Eye (tissue), 1 donor: Measurements from ENCODE around the gene TNRC18.
"Not testable (repeated sequence)": the region's sequence is repeated elsewhere in the genome, so short reads cannot be mapped to it uniquely, and the experiment has no call there.

Source experiments
- DNase-seq: peaks from one replicate; pipeline ENCODE4 v3.0.0-alpha.2; 2015

The TNRC18 gene

GRCh38 chr7:5287802-5288201 is 135.8 kb downstream of the TNRC18 start:
- DNase-seq = no peak

- DNase-seq = not testable (repeated sequence)
These were observed 136.3 kb downstream of the TNRC18 start for GRCh38 chr7:5287373-5287772.

GRCh38 chr7:5286933-5287332 is 136.7 kb downstream of the TNRC18 start:
- DNase-seq = no peak

- DNase-seq = peak; percentile 86
These were observed 139.0 kb downstream of the TNRC18 start for GRCh38 chr7:5284304-5285281.

- DNase-seq = peak; percentile 65
These were observed 140.0 kb downstream of the TNRC18 start for GRCh38 chr7:5283421-5284303.

GRCh38 chr7:5282543-5283316 is 140.9 kb downstream of the TNRC18 start, which contains the start of gene SLC29A4:
SLC29A4 (plus strand) TSS chr7:5282943; CDS start chr7:5287817, 4,874 bp downstream.
- DNase-seq = peak; percentile 73

GRCh38 chr7:5281598-5282500 is 141.8 kb downstream of the TNRC18 start:
- DNase-seq = peak; percentile 41

GRCh38 chr7:5279734-5280133 is 143.9 kb downstream of the TNRC18 start:
- DNase-seq = no peak

- peak; percentile 41 for DNase-seq
These were observed 144.9 kb downstream of the TNRC18 start for GRCh38 chr7:5278766-5279165.

- DNase-seq = no peak
These were observed 147.0 kb downstream of the TNRC18 start for GRCh38 chr7:5276611-5277010.

GRCh38 chr7:5276123-5276522 is 147.5 kb downstream of the TNRC18 start:
- not testable (repeated sequence) for DNase-seq

- not testable (repeated sequence) for DNase-seq
These were observed 148.1 kb downstream of the TNRC18 start for GRCh38 chr7:5275510-5275909.

- not testable (repeated sequence) for DNase-seq
These were observed 148.6 kb downstream of the TNRC18 start for GRCh38 chr7:5274985-5275431.

GRCh38 chr7:5274441-5274840 is 149.2 kb downstream of the TNRC18 start:
- DNase-seq = no peak

GRCh38 chr7:5273831-5274405 is 149.7 kb downstream of the TNRC18 start:
- not testable (repeated sequence) for DNase-seq

- peak; percentile 31 for DNase-seq
These were observed 152.8 kb downstream of the TNRC18 start for GRCh38 chr7:5270788-5271187.

- DNase-seq = not testable (repeated sequence)
These were observed 153.5 kb downstream of the TNRC18 start for GRCh38 chr7:5269992-5270657.

GRCh38 chr7:5267829-5268228 is 155.8 kb downstream of the TNRC18 start:
- DNase-seq = not testable (repeated sequence)

- DNase-seq = peak; percentile 84
These were observed 157.2 kb downstream of the TNRC18 start for GRCh38 chr7:5266191-5267028.
